ENCODE data around the gene ASMTL. TPM values are rescaled to one million over a fixed set of nuclear protein-coding genes. Genes with fewer than 3 reads are reported as not detected.

ASMTL gene
- total RNA-seq, 1 donor from 2014 or later: 36.5 TPM

GRCh38 chrX:1488141-1488540 is 35.4 kb upstream of the ASMTL start:
- intact Hi-C loops (cut with micrococcal nuclease): no loop called here

GRCh38 chrX:1487401-1487800 is 34.7 kb upstream of the ASMTL start:
- no peak for DNase-seq
- no peak for TF ChIP-seq CTCF (IDR thresholded peaks at IDR 0.05; ENCODE audit: borderline replicate concordance)
- Histone ChIP-seq H3K27ac (replicated peaks) (peak overlapping the region; percentile 91), H3K9me3 (replicated peaks) (peaks cover 12% of the 10 kb centered on the region), H3K4me1 (peaks cover 23% of the 10 kb centered on the region), H3K36me3 (no peaks in the 10 kb centered on the region), H3K4me3 (peak overlapping the region; percentile 38), H3K27me3 (ENCODE audit: low read depth) (peaks cover 24% of the 10 kb centered on the region)
- intact Hi-C loops (cut with micrococcal nuclease): no loop called here

More at GRCh38 chrX:1488141-1488540, 35.4 kb upstream of the ASMTL start:
- Histone ChIP-seq H3K4me3 (no peak overlapping the region), H3K4me1 (peaks cover 23% of the 10 kb centered on the region), H3K27ac (replicated peaks) (no peak overlapping the region), H3K36me3 (no peaks in the 10 kb centered on the region), H3K9me3 (replicated peaks) (peaks cover 15% of the 10 kb centered on the region), H3K27me3 (ENCODE audit: low read depth) (peaks cover 24% of the 10 kb centered on the region)
- TF ChIP-seq CTCF (IDR thresholded peaks at IDR 0.05; ENCODE audit: borderline replicate concordance): no peak
- DNase-seq: no peak

GRCh38 chrX:1486749-1487361 is 34.1 kb upstream of the ASMTL start:
- no peaks in the 10 kb centered on the region for H3K36me3 ChIP-seq
- no peak for TF ChIP-seq CTCF (IDR thresholded peaks at IDR 0.05; ENCODE audit: borderline replicate concordance)
- H3K27me3 ChIP-seq (ENCODE audit: low read depth): peaks cover 25% of the 10 kb centered on the region
- H3K4me3 ChIP-seq: peak overlapping the region; percentile 38
- H3K9me3 ChIP-seq (replicated peaks): peaks cover 7% of the 10 kb centered on the region
- peak; percentile 59 for DNase-seq
- H3K27ac ChIP-seq (replicated peaks): peak overlapping the region; percentile 91
- intact Hi-C loops (cut with micrococcal nuclease): no loop called here
- peaks cover 23% of the 10 kb centered on the region for H3K4me1 ChIP-seq

GRCh38 chrX:1486177-1486576 is 33.5 kb upstream of the ASMTL start:
- peaks cover 5% of the 10 kb centered on the region for H3K9me3 ChIP-seq (replicated peaks)
- H3K27ac ChIP-seq (replicated peaks): peak overlapping the region; percentile 91
- TF ChIP-seq CTCF (IDR thresholded peaks at IDR 0.05; ENCODE audit: borderline replicate concordance): no peak
- no peak overlapping the region for H3K4me3 ChIP-seq
- no peak for DNase-seq
- intact Hi-C loops (cut with micrococcal nuclease): no loop called here
- peaks cover 30% of the 10 kb centered on the region for H3K4me1 ChIP-seq
- no peaks in the 10 kb centered on the region for H3K36me3 ChIP-seq
- H3K27me3 ChIP-seq (ENCODE audit: low read depth): peaks cover 32% of the 10 kb centered on the region

- Histone ChIP-seq H3K27me3 (ENCODE audit: low read depth) (peaks cover 36% of the 10 kb centered on the region), H3K9me3 (replicated peaks) (peaks cover 8% of the 10 kb centered on the region), H3K36me3 (no peaks in the 10 kb centered on the region), H3K4me1 (peaks cover 32% of the 10 kb centered on the region), H3K4me3 (no peak overlapping the region), H3K27ac (replicated peaks) (no peak overlapping the region)
- no peak for TF ChIP-seq CTCF (IDR thresholded peaks at IDR 0.05; ENCODE audit: borderline replicate concordance)
- no peak for DNase-seq
- intact Hi-C loops (cut with micrococcal nuclease): no loop called here
These were observed 32.3 kb upstream of the ASMTL start for GRCh38 chrX:1485033-1485432.

All from left ventricle myocardium inferior (tissue), 1 donor.